Measurements from ENCODE around the gene GLYR1.

The GLYR1 gene

DNA sequence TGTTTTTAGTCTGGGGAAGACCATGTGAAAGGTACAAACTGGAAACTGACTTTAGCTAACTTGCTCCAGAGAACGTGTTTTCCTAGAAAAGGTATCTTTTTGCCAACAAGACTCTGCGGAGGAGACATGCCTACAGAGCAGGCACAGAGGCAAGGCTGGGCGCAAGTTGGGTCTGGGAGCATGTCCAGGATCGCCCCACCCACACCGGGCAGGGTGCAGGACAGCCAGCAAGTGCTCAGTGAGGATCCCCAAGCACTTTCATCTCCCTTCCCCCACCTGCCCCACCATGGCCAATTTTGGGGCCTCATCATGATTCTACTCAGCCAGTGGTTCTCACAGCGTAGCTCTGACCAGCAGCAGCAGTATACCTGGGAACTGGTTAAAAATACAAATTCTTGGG is 26.4 kb downstream of the GLYR1 start:
- Histone ChIP-seq H3K27ac (ENCODE audit: low read depth, low read length, poor library complexity, severe bottlenecking) (no peak overlapping the region), H2AFZ (ENCODE audit: low read length) (no peak overlapping the region), H3K4me1 (ENCODE audit: insufficient read depth, low read length, severe bottlenecking) (no peaks in the 10 kb centered on the region), H4K20me1 (ENCODE audit: insufficient read depth, low read length) (no peaks in the 10 kb centered on the region), H3F3A (ENCODE audit: insufficient read depth, low read length) (no peaks in the 10 kb centered on the region), H3K9me2 (ENCODE audit: low read depth, low read length) (no peaks in the 10 kb centered on the region), H3K9ac (ENCODE audit: low read length) (no peak overlapping the region), H3K79me2 (ENCODE audit: insufficient read depth, low read length) (no peaks in the 10 kb centered on the region), H3K4me3 (ENCODE audit: low read depth, low read length, poor library complexity, severe bottlenecking) (no peak overlapping the region), H3K9me3 (ENCODE audit: low read length) (no peaks in the 10 kb centered on the region), H3K27me3 (ENCODE audit: insufficient read depth, low read length) (no peaks in the 10 kb centered on the region), H3K4me2 (ENCODE audit: low read length) (no peak overlapping the region), H3K36me3 (ENCODE audit: insufficient read depth, low read length) (peaks cover 87% of the 10 kb centered on the region)
- TF ChIP-seq CTCF (IDR thresholded peaks at IDR 0.05; ENCODE audit: low read length) (no peak), EZH2 (IDR thresholded peaks at IDR 0.05; ENCODE audit: borderline replicate concordance, low read length) (no peak)

GRCh38 chr16:4814542-4815173 is 32.4 kb downstream of the GLYR1 start:
- no peaks in the 10 kb centered on the region for H3K79me2 ChIP-seq (ENCODE audit: insufficient read depth, low read length)
- H3K4me3 ChIP-seq (ENCODE audit: low read depth, low read length, poor library complexity, severe bottlenecking) = no peak overlapping the region
- no peak overlapping the region for H3K9ac ChIP-seq (ENCODE audit: low read length)
- H3K27ac ChIP-seq (ENCODE audit: low read depth, low read length, poor library complexity, severe bottlenecking) = no peak overlapping the region
- H3F3A ChIP-seq (ENCODE audit: insufficient read depth, low read length) = no peaks in the 10 kb centered on the region
- no peaks in the 10 kb centered on the region for H3K9me3 ChIP-seq (ENCODE audit: low read length)
- no peaks in the 10 kb centered on the region for H4K20me1 ChIP-seq (ENCODE audit: insufficient read depth, low read length)
- TF ChIP-seq EZH2 (IDR thresholded peaks at IDR 0.05; ENCODE audit: borderline replicate concordance, low read length) (no peak), CTCF (IDR thresholded peaks at IDR 0.05; ENCODE audit: low read length) (no peak)
- H3K4me2 ChIP-seq (ENCODE audit: low read length) = no peak overlapping the region
- no peaks in the 10 kb centered on the region for H3K27me3 ChIP-seq (ENCODE audit: insufficient read depth, low read length)
- H3K9me2 ChIP-seq (ENCODE audit: low read depth, low read length) = no peaks in the 10 kb centered on the region
- H3K4me1 ChIP-seq (ENCODE audit: insufficient read depth, low read length, severe bottlenecking) = no peaks in the 10 kb centered on the region
- peaks cover 74% of the 10 kb centered on the region for H3K36me3 ChIP-seq (ENCODE audit: insufficient read depth, low read length)
- no peak overlapping the region for H2AFZ ChIP-seq (ENCODE audit: low read length)

- H3K9me2 ChIP-seq (ENCODE audit: low read depth, low read length) = no peaks in the 10 kb centered on the region
- no peak overlapping the region for H3K9ac ChIP-seq (ENCODE audit: low read length)
- H3K4me1 ChIP-seq (ENCODE audit: insufficient read depth, low read length, severe bottlenecking) = no peaks in the 10 kb centered on the region
- H4K20me1 ChIP-seq (ENCODE audit: insufficient read depth, low read length) = no peaks in the 10 kb centered on the region
- no peak overlapping the region for H2AFZ ChIP-seq (ENCODE audit: low read length)
- H3K4me2 ChIP-seq (ENCODE audit: low read length) = no peak overlapping the region
- no peaks in the 10 kb centered on the region for H3K9me3 ChIP-seq (ENCODE audit: low read length)
- H3K27me3 ChIP-seq (ENCODE audit: insufficient read depth, low read length) = no peaks in the 10 kb centered on the region
- H3F3A ChIP-seq (ENCODE audit: insufficient read depth, low read length) = no peaks in the 10 kb centered on the region
- H3K27ac ChIP-seq (ENCODE audit: low read depth, low read length, poor library complexity, severe bottlenecking) = no peak overlapping the region
- H3K36me3 ChIP-seq (ENCODE audit: insufficient read depth, low read length) = peaks cover 73% of the 10 kb centered on the region
- no peak overlapping the region for H3K4me3 ChIP-seq (ENCODE audit: low read depth, low read length, poor library complexity, severe bottlenecking)
- H3K79me2 ChIP-seq (ENCODE audit: insufficient read depth, low read length) = no peaks in the 10 kb centered on the region
- no peak for TF ChIP-seq EZH2 (IDR thresholded peaks at IDR 0.05; ENCODE audit: borderline replicate concordance, low read length)
- no peak for TF ChIP-seq CTCF (IDR thresholded peaks at IDR 0.05; ENCODE audit: low read length)
Observed at GRCh38 chr16:4814046-4814445, 33.0 kb downstream of the GLYR1 start.

All from OCI-LY1 (cell line).